GM12874 (cell line): ENCODE measurements around the gene CMTM7.
A peak's percentile ranks its signal among the peaks of the same experiment; 100 is the strongest.

Source experiments
- CTCF ChIP-seq: IDR thresholded peaks from 2 replicates; pipeline ENCODE4 v1.5.1; 2011; ENCODE audit warnings: low read depth, mild to moderate bottlenecking, control low read depth, low read length, moderate library complexity; ENCODE audit not compliant: insufficient read depth

Gene CMTM7

GRCh38 chr3:32420126-32421038 is 28.7 kb downstream of the CMTM7 start:
- peak; percentile 11; the same call in 1 of the 2 replicates for TF ChIP-seq CTCF

GRCh38 chr3:32421185-32421584 is 29.5 kb downstream of the CMTM7 start:
- no peak for TF ChIP-seq CTCF

GRCh38 chr3:32421991-32422859 is 30.6 kb downstream of the CMTM7 start:
- no peak for TF ChIP-seq CTCF

- no peak for TF ChIP-seq CTCF
These were observed 31.3 kb downstream of the CMTM7 start for GRCh38 chr3:32422943-32423342.

- TF ChIP-seq CTCF, result no peak
These were observed 31.9 kb downstream of the CMTM7 start for GRCh38 chr3:32423534-32423933.

- TF ChIP-seq CTCF, result no peak
These were observed 32.4 kb downstream of the CMTM7 start for GRCh38 chr3:32423956-32424557.

GRCh38 chr3:32424581-32425250 is 33.1 kb downstream of the CMTM7 start:
- no peak for TF ChIP-seq CTCF
